Lower leg skin (tissue), 4 donors: ENCODE measurements around the gene TTC1. TPM values are rescaled to one million over a fixed set of nuclear protein-coding genes. Genes with fewer than 3 reads are reported as not detected.
"Not testable (repeated sequence)": the region's sequence is repeated elsewhere in the genome, so short reads cannot be mapped to it uniquely, and the experiment has no call there.

ENCODE experiments used
- DNase-seq, 2 donors: peaks; one replicate each; pipeline ENCODE4 v3.0.0-alpha.2; 2019; ENCODE audit warnings: low spot score in 2 of 2
- H3K4me3 ChIP-seq: fragments of 200-600 bp; sonication (generic); 2 replicates; pipeline ENCODE4 v1.5.1; 2017; ENCODE audit warnings: mild to moderate bottlenecking, low read depth; ENCODE audit not compliant: poor library complexity, severe bottlenecking
- POLR2A ChIP-seq, 2 donors: fragments of 450-650 bp; IDR thresholded peaks; one replicate each; pipeline ENCODE4 v1.6.1; 2016 to 2017; ENCODE audit warnings: antibody characterized with exemption in 2 of 2, mild to moderate bottlenecking in 1 of 2, moderate library complexity in 1 of 2
- WGBS, 2 donors: methylation state at CpG; one replicate each; pipeline ENCODE4 v1.1.5; 2018; 5-methylcytosine and 5-hydroxymethylcytosine counted together
- intact Hi-C: fragments of 100-400 bp; cut with DNase I; formaldehyde crosslinking; loops from one replicate; pipeline ENCODE4 v1.15.0; 2023; ENCODE audit warnings: low total_unique reads
- total RNA-seq, 4 donors: library from RNA; depleted of rRNA; stranded (reverse); fragments of >200 nt; gene quantifications; one replicate each; pipeline ENCODE4 v1.1.0, GENCODE V29; 2016
- TF ChIP-seq, protein P1 (sequence below), 3 donors: fragments of 450-650 bp; IDR thresholded peaks; one replicate each; pipeline ENCODE4 v1.5.1; 2016; ENCODE audit warnings: antibody characterized with exemption in 3 of 3, mild to moderate bottlenecking in 3 of 3, moderate library complexity in 2 of 3

The TTC1 gene
- total RNA-seq, 4 donors from 2014 or later: 28.5 to 39.3 (median 36.2) TPM

DNA sequence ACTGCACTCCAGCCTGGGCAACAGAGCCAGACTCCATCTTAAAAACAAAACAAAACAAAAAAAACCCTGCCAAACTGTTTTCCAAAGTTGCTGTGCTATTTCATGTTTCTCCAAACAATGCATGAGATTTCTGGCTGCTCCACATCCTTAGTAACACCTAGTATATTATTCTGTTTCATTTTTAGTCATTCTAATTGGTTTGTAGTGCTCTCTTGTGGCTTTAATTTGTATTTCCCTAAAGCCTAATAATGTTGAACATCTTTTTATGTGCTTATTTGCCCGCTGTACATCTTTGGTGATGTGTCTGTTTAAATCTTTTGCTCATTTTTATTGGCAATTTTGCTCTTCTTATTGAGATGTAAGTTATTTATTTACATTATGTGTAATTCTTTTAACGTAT, 18.4 kb upstream of the TTC1 start:
- 73 to 75% methylated on average over 2 of the region's 2 CpGs for WGBS, 2 donors
- intact Hi-C loops: no loop called here
- no peak for TF ChIP-seq POLR2A (IDR thresholded peaks at IDR 0.05)
- TF ChIP-seq, protein P1, sequence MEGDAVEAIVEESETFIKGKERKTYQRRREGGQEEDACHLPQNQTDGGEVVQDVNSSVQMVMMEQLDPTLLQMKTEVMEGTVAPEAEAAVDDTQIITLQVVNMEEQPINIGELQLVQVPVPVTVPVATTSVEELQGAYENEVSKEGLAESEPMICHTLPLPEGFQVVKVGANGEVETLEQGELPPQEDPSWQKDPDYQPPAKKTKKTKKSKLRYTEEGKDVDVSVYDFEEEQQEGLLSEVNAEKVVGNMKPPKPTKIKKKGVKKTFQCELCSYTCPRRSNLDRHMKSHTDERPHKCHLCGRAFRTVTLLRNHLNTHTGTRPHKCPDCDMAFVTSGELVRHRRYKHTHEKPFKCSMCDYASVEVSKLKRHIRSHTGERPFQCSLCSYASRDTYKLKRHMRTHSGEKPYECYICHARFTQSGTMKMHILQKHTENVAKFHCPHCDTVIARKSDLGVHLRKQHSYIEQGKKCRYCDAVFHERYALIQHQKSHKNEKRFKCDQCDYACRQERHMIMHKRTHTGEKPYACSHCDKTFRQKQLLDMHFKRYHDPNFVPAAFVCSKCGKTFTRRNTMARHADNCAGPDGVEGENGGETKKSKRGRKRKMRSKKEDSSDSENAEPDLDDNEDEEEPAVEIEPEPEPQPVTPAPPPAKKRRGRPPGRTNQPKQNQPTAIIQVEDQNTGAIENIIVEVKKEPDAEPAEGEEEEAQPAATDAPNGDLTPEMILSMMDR (IDR thresholded peaks at IDR 0.05): no peak
- DNase-seq: no peak
- H3K4me3 ChIP-seq: no peak overlapping the region

DNA sequence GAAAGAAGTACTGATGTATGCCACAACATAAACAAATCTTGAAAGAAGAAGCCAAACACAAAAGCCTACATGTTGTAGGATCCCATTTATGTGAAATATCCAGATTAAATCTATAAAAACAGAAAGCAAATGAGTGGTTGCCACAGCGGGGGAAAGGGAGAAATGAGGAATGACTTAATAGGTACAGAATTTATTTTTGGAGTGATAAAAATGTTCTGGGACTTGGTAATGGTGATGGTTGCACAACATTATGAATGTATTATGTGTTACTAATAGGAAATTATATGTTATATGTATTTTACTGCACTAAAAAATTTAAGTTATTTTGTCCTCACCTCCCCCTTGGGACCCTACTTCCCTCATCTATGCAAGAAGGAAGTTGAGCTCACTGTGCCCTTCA, 16.4 kb upstream of the TTC1 start:
- 84 to 90% methylated on average over 1 of the region's 1 CpG for WGBS, 2 donors
- DNase-seq: no peak
- H3K4me3 ChIP-seq: no peak overlapping the region
- TF ChIP-seq, protein P1 (IDR thresholded peaks at IDR 0.05): no peak
- no peak for TF ChIP-seq POLR2A (IDR thresholded peaks at IDR 0.05)
- intact Hi-C loops: no loop called here

DNA sequence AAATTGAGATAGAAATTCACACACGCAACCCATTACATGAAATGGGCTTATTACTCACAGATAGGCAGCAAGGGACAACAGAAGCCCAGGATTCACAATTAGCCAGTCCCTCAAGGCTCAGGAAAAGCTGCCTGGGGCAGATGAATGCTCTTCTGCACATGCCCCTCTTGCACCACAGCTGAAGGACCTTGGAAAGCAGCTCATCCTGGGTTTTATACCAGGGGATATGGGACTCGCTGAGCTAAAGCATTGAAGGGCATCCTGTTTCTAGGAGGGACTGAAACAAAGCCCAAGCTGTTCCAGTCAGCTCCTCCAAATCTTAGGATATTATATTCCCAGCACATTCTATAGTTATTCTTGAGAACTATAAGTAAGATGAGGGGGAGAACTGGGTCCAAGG, 15.7 kb upstream of the TTC1 start:
- no peak for DNase-seq
- no peak for TF ChIP-seq POLR2A (IDR thresholded peaks at IDR 0.05)
- TF ChIP-seq, protein P1 (IDR thresholded peaks at IDR 0.05): no peak
- intact Hi-C loops: no loop called here
- no peak overlapping the region for H3K4me3 ChIP-seq
- 94 to 98% methylated on average over 2 of the region's 2 CpGs for WGBS, 2 donors

DNA sequence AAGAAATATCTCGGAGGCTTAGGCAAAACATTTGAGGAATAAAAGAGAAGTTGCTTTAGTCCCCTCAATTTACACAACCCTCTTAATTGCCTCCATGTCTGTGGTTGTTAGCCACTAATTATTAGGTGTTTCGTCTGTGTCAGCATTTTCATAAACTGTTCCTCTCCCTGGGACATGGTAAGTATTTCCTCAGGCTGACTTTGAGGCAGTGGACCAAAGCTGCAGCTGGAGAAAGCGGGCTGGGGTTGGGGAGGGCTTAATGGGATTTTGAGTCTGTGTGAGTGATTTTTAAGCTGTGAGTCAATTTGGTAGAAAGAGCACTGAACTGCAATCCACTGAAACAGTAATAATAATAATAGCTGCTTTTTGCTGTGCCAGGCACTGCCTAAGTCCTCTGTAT, 13.0 kb upstream of the TTC1 start:
- 82 to 83% methylated on average over 3 of the region's 3 CpGs for WGBS, 2 donors
- no peak for TF ChIP-seq POLR2A (IDR thresholded peaks at IDR 0.05)
- DNase-seq: no peak
- intact Hi-C loops: no loop called here
- no peak overlapping the region for H3K4me3 ChIP-seq

DNA sequence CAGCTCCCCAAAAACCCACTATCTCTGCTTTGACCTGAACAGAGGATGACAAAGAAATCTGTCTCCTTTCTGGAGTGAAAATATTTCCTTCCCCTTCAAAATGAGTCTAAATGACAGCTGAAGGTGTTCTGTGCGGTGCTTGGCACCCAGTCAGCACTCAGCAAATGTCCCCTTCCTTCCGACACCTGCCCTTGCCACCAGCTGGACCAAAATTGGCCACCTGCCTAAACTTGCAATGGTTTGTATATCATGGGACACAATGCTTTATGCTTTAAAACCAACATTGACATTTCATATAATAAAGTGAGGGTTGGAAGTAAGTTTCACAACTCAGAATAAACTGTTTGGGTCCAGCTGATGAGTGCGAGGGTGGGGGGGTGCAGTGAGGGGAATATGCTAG, 7.5 kb upstream of the TTC1 start:
- TF ChIP-seq, protein P1 (IDR thresholded peaks at IDR 0.05): no peak
- TF ChIP-seq POLR2A (IDR thresholded peaks at IDR 0.05): no peak
- intact Hi-C loops: no loop called here
- DNase-seq: no peak
- no peak overlapping the region for H3K4me3 ChIP-seq
- WGBS, 2 donors: 69 to 70% methylated on average over 3 of the region's 3 CpGs

DNA sequence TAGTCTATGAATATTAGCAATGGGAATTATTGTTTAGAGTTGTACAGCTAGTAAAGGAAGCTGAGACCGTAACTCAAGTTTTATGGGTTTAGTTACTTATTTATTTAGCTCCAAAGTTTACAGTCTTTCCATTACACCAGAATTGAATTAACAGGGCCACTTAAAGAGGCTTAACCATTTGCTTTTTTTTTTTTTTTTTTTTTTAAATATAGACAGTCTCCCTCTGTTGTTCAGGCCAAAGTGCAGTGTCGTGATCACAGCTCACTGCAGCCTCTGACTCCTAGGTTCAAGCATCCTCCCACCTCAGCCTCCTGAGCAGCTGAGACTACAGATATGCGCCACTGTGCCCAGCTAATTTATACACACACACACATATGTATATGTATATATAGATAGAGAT, 1.4 kb upstream of the TTC1 start:
- no peak for TF ChIP-seq POLR2A (IDR thresholded peaks at IDR 0.05)
- TF ChIP-seq, protein P1 (IDR thresholded peaks at IDR 0.05): no peak
- DNase-seq: no peak
- no peak overlapping the region for H3K4me3 ChIP-seq
- 89 to 96% methylated on average over 3 of the region's 3 CpGs for WGBS, 2 donors
- intact Hi-C loops: no loop called here

DNA sequence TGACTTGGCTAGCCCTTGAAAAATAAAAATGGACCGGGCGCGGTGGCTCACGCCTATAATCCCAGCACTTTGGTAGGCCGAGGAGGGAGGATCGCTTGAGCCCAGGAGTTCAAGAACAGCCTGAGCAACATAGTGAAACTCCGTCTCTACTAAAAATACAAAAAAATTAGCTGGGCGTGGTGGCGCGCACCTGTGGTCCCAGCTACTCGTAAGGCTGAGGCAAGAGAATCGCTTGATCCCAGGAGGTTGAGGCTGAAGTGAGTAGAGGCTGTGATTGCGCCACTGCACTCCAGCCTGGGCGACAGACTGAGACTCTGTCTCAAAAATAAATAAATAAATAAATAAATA, 436 bp upstream of the TTC1 start:
- intact Hi-C loops, DNase-seq, H3K4me3 ChIP-seq: not testable (repeated sequence)
- WGBS, 2 donors: 80 to 82% methylated on average over 14 of the region's 14 CpGs
